Keratinocyte (primary cell): ENCODE data around the gene LCOR. TPM values are rescaled to one million over a fixed set of nuclear protein-coding genes. Genes with fewer than 3 reads are reported as not detected.

Source experiments
- DNase-seq: peaks from one replicate; pipeline ENCODE4 v3.0.0-alpha.2; 2011; ENCODE audit warnings: low read depth, missing footprints, low spot score
- FAIRE-seq: peaks from 2 replicates; lab custom pipeline; 2011; peaks lifted over from hg19 to GRCh38; lab: Jason Lieb, UNC
- H2AFZ ChIP-seq: 2 replicates; pipeline ENCODE4 v1.6.0; 2012; ENCODE audit warnings: low read length, control low read depth, inconsistent platforms; ENCODE audit not compliant: control insufficient read depth
- H3K27ac ChIP-seq: 2 replicates; pipeline ENCODE4 v1.5.1; 2011; ENCODE audit warnings: low read length; ENCODE audit not compliant: control insufficient read depth, insufficient read depth
- H3K27me3 ChIP-seq: 3 replicates; pipeline ENCODE4 v1.6.0; 2011; ENCODE audit warnings: low read length; ENCODE audit not compliant: control insufficient read depth, insufficient read depth; ENCODE audit errors: extremely low read depth
- H3K36me3 ChIP-seq, 2 experiments: 2 replicates in 1 of 2; 3 replicates in 1 of 2; pipeline ENCODE4 v1.5.1; 2011; ENCODE audit warnings: low read length in 2 of 2, mild to moderate bottlenecking in 1 of 2; ENCODE audit not compliant: control insufficient read depth in 2 of 2, insufficient read depth in 2 of 2; ENCODE audit errors: extremely low read depth in 1 of 2
- H3K4me1 ChIP-seq: 3 replicates; pipeline ENCODE4 v1.5.1; 2011; ENCODE audit warnings: low read length; ENCODE audit not compliant: control insufficient read depth, insufficient read depth; ENCODE audit errors: extremely low read depth
- H3K4me2 ChIP-seq: 3 replicates; pipeline ENCODE4 v1.6.0; 2011; ENCODE audit warnings: low read depth, low read length; ENCODE audit not compliant: control insufficient read depth, insufficient read depth; ENCODE audit errors: extremely low read depth
- H3K4me3 ChIP-seq, 3 experiments: fragments of 200-600 bp in 1 of 3; sonication (generic) in 1 of 3; 2 replicates in 2 of 3; 3 replicates in 1 of 3; pipeline ENCODE4 v1.5.1; 2011 to 2016; ENCODE audit warnings: low read length in 3 of 3, mild to moderate bottlenecking in 3 of 3, control low read depth in 2 of 3, inconsistent platforms in 1 of 3, low read depth in 1 of 3, mixed read lengths in 1 of 3, mixed run types in 1 of 3, moderate library complexity in 1 of 3; ENCODE audit not compliant: control insufficient read depth in 2 of 3, insufficient read depth in 2 of 3; ENCODE audit errors: extremely low read depth in 1 of 3
- H3K79me2 ChIP-seq: 2 replicates; pipeline ENCODE4 v1.6.0; 2012; ENCODE audit warnings: low read length; ENCODE audit not compliant: control insufficient read depth, insufficient read depth
- H3K9ac ChIP-seq: 3 replicates; pipeline ENCODE4 v1.6.0; 2011; ENCODE audit warnings: low read length; ENCODE audit not compliant: control insufficient read depth, insufficient read depth; ENCODE audit errors: extremely low read depth
- H3K9me1 ChIP-seq: 3 replicates; pipeline ENCODE4 v1.6.0; 2011; ENCODE audit warnings: low read length; ENCODE audit not compliant: control insufficient read depth, insufficient read depth; ENCODE audit errors: extremely low read depth
- H3K9me3 ChIP-seq: 2 replicates; pipeline ENCODE4 v1.5.1; 2012; ENCODE audit warnings: low read depth, low read length; ENCODE audit not compliant: control insufficient read depth
- H4K20me1 ChIP-seq: 3 replicates; pipeline ENCODE4 v1.6.0; 2011; ENCODE audit warnings: low read length; ENCODE audit not compliant: control insufficient read depth, insufficient read depth; ENCODE audit errors: extremely low read depth
- CTCF ChIP-seq, 3 experiments: IDR thresholded peaks in 1 of 3; conservative IDR thresholded peaks in 1 of 3; optimal IDR thresholded peaks in 1 of 3; 2 replicates in 2 of 3; 3 replicates in 1 of 3; pipeline versions ENCODE3 to v1.5.1; 2011; ENCODE audit warnings: low read length in 3 of 3, mild to moderate bottlenecking in 3 of 3, moderate library complexity in 2 of 3, control low read depth in 1 of 3, inconsistent platforms in 1 of 3; ENCODE audit not compliant: insufficient read depth in 2 of 3; ENCODE audit errors: extremely low read depth in 1 of 3
- EZH2 ChIP-seq: IDR thresholded peaks from one replicate; pipeline ENCODE4 v1.6.1; 2012; ENCODE audit warnings: inconsistent platforms, mild to moderate bottlenecking, low read length, moderate library complexity
- dilution Hi-C: fragments of 300-500 bp; cut with MboI; formaldehyde crosslinking; loops from one replicate; pipeline ENCODE4 v1.7.0; 2020; ENCODE audit warnings: low sequenced_read_pairs; ENCODE audit not compliant: extremely low pct_ligation_motif_present
- polyA plus RNA-seq, 5 experiments: library from polyadenylated mRNA; depleted of rRNA in 3 of 5; stranded (reverse) in 3 of 5; stranded (forward) in 1 of 5; unstranded in 1 of 5; fragments of >200 nt; gene quantifications; 1 replicate in 1 of 5; 2 replicates in 3 of 5; 3 replicates in 1 of 5; pipeline versions ENCODE4 v1.2.1 to v1.2.3, GENCODE V29; 2011 to 2012; ENCODE audit warnings: missing spikeins in 2 of 5, low read depth in 1 of 5, low replicate concordance in 1 of 5

The LCOR gene
- polyA plus RNA-seq, 1 donor (not counting 4 experiments of a cell fraction or from before 2014, with no cell fraction given), result 11.4 TPM

- Histone ChIP-seq H3K9ac (no peak overlapping the region), H3K4me1 (peaks cover 39% of the 10 kb centered on the region), H3K4me3 (no peak overlapping the region), H3K27me3 (no peaks in the 10 kb centered on the region), H3K36me3 (no peaks in the 10 kb centered on the region), H3K9me3 (no peaks in the 10 kb centered on the region), H3K79me2 (peaks cover 92% of the 10 kb centered on the region), H3K27ac (no peak overlapping the region), H2AFZ (no peak overlapping the region), H3K9me1 (no peaks in the 10 kb centered on the region), H3K4me2 (no peak overlapping the region), H4K20me1 (no peaks in the 10 kb centered on the region)
- dilution Hi-C loops, result no loop called here
- DNase-seq (no peak), FAIRE-seq (no peak)
- TF ChIP-seq EZH2, result no peak
- no peak for TF ChIP-seq CTCF (optimal IDR thresholded peaks at IDR 0.05 in 1 of 3, IDR thresholded peaks at IDR 0.05 in 1 of 3, conservative IDR thresholded peaks at IDR 0.05 in 1 of 3; ENCODE audit: extremely low read depth in 1 of 3, insufficient read depth in 2 of 3, low read length in 3 of 3)
These were observed 11.0 kb downstream of the LCOR start for GRCh38 chr10:96842896-96843723.

- no peak overlapping the region for H3K4me3 ChIP-seq
- peaks cover 88% of the 10 kb centered on the region for H3K79me2 ChIP-seq
- H3K27ac ChIP-seq, result no peak overlapping the region
- no peak for TF ChIP-seq CTCF (optimal IDR thresholded peaks at IDR 0.05 in 1 of 3, IDR thresholded peaks at IDR 0.05 in 1 of 3, conservative IDR thresholded peaks at IDR 0.05 in 1 of 3; ENCODE audit: extremely low read depth in 1 of 3, insufficient read depth in 2 of 3, low read length in 3 of 3)
- TF ChIP-seq EZH2, result no peak
- no peaks in the 10 kb centered on the region for H3K9me1 ChIP-seq
- FAIRE-seq (no peak), DNase-seq (no peak)
- no peak overlapping the region for H2AFZ ChIP-seq
- no peaks in the 10 kb centered on the region for H3K27me3 ChIP-seq
- H3K4me2 ChIP-seq, result no peak overlapping the region
- no peak overlapping the region for H3K9ac ChIP-seq
- no peaks in the 10 kb centered on the region for H3K36me3 ChIP-seq
- no peaks in the 10 kb centered on the region for H3K9me3 ChIP-seq
- dilution Hi-C loops, result no loop called here
- H3K4me1 ChIP-seq, result peaks cover 39% of the 10 kb centered on the region
- no peaks in the 10 kb centered on the region for H4K20me1 ChIP-seq
These were observed 11.7 kb downstream of the LCOR start for GRCh38 chr10:96843823-96844222.
